Lung (tissue), 12 donors: ENCODE data around the gene ACTN4. TPM values are rescaled to one million over a fixed set of nuclear protein-coding genes. Genes with fewer than 3 reads are reported as not detected.
"Not testable (repeated sequence)": the region's sequence is repeated elsewhere in the genome, so short reads cannot be mapped to it uniquely, and the experiment has no call there.

Experiments used
- ATAC-seq: fragments of 200-7000 bp; cut with Tn5 transposase; one replicate; pipeline ENCODE4 v1.9.1; 2020; ENCODE audit warnings: moderate number of reproducible peaks; ENCODE audit not compliant: insufficient read depth, low FRiP score
- DNase-seq, 3 donors: peaks; one replicate each; pipeline ENCODE4 v3.0.0-alpha.2; 2013 to 2017
- H3K27ac ChIP-seq, 2 donors: one replicate each; pipeline ENCODE4 v1.5.1; 2013; ENCODE audit warnings: mild to moderate bottlenecking in 2 of 2, moderate library complexity in 2 of 2, control low read depth in 1 of 2, inconsistent platforms in 1 of 2, low read depth in 1 of 2, low read length in 1 of 2
- H3K27me3 ChIP-seq, 3 donors: one replicate each; pipeline ENCODE4 v1.5.1; 2013; ENCODE audit warnings: low read length in 2 of 3; ENCODE audit not compliant: control insufficient read depth in 3 of 3, insufficient read depth in 3 of 3
- H3K36me3 ChIP-seq, 4 donors: one replicate each; pipeline ENCODE4 v1.5.1; 2013; ENCODE audit warnings: low read length in 4 of 4, mild to moderate bottlenecking in 1 of 4, moderate library complexity in 1 of 4; ENCODE audit not compliant: control insufficient read depth in 4 of 4, insufficient read depth in 4 of 4
- H3K4me1 ChIP-seq, 5 donors: one replicate each; pipeline ENCODE4 v1.5.1; 2013; ENCODE audit warnings: low read length in 5 of 5, mild to moderate bottlenecking in 2 of 5, moderate library complexity in 1 of 5; ENCODE audit not compliant: control insufficient read depth in 5 of 5, insufficient read depth in 5 of 5
- H3K4me3 ChIP-seq: one replicate; pipeline ENCODE4 v1.5.1; 2013; ENCODE audit warnings: mild to moderate bottlenecking, control low read depth, moderate library complexity
- H3K9ac ChIP-seq, 2 donors: one replicate each; pipeline ENCODE4 v1.5.1; 2013; ENCODE audit warnings: low read length in 2 of 2, control low read depth in 1 of 2; ENCODE audit not compliant: insufficient read depth in 1 of 2
- H3K9me3 ChIP-seq, 4 donors: one replicate each; pipeline ENCODE4 v1.5.1; 2013; ENCODE audit warnings: low read length in 3 of 4, mild to moderate bottlenecking in 1 of 4, moderate library complexity in 1 of 4; ENCODE audit not compliant: control insufficient read depth in 4 of 4, insufficient read depth in 3 of 4
- CTCF ChIP-seq: IDR thresholded peaks from 2 replicates; pipeline ENCODE4 v1.5.1; 2012; ENCODE audit warnings: mild to moderate bottlenecking; ENCODE audit errors: control extremely low read depth, extremely low read depth
- WGBS, 2 donors: extraction: QIAGEN DNeasy Blood & Tissue Kit; methylation state at CpG; one replicate each; pipeline ENCODE4 v1.1.7; 2013; 5-methylcytosine and 5-hydroxymethylcytosine counted together
- polyA plus RNA-seq, 2 donors: library from polyadenylated mRNA; stranded (reverse); fragments of 200-250 nt; gene quantifications; one replicate each; pipeline ENCODE4 v1.2.1, GENCODE V29; 2013
- total RNA-seq, 2 donors: library from RNA; depleted of rRNA in 1 of 2; stranded (reverse); fragments of >200 nt in 1 of 2; gene quantifications; one replicate each; pipeline ENCODE4 v1.2.1, GENCODE V29; 2014 to 2021
- donor health status: control.
- donor health status: control.
- donor health status: Bipolar disorder and iron deficiency.
- donor health status: healthy.
- donor health status: DM: yes; HTN: yes; CAD: no.

The ACTN4 gene
- total and polyA plus RNA-seq, 4 donors = 229 to 552 (median 367) TPM

- TF ChIP-seq CTCF = no peak
- Histone ChIP-seq H3K4me3 (no peak overlapping the region), H3K9me3 (no peaks in the 10 kb centered on the region), H3K9ac (no peak overlapping the region), H3K4me1 (peaks cover 2 to 5% (median 4%) of the 10 kb centered on the region in 5 donors), H3K36me3 (peaks cover 18 to 54% (median 35%) of the 10 kb centered on the region in 4 donors), H3K27ac (no peak overlapping the region), H3K27me3 (no peaks in the 10 kb centered on the region)
- DNase-seq (no peak), ATAC-seq (no peak)
- WGBS, 2 donors = 86 to 92% methylated on average over 3 of the region's 3 CpGs
Observed at GRCh38 chr19:38624822-38625221, 22.6 kb upstream of the ACTN4 start.

- peaks cover 17 to 48% (median 30%) of the 10 kb centered on the region in 4 donors for H3K36me3 ChIP-seq
- no peaks in the 10 kb centered on the region for H3K4me1 ChIP-seq
- no peak for ATAC-seq
- no peak for DNase-seq
- H3K27ac ChIP-seq = no peak overlapping the region
- H3K9ac ChIP-seq = no peak overlapping the region
- no peaks in the 10 kb centered on the region for H3K27me3 ChIP-seq
- no peak overlapping the region for H3K4me3 ChIP-seq
- no peak for TF ChIP-seq CTCF
- 94 to 97% methylated on average over 4 of the region's 4 CpGs for WGBS, 2 donors
- no peaks in the 10 kb centered on the region for H3K9me3 ChIP-seq
Observed at GRCh38 chr19:38626401-38626800, 21.0 kb upstream of the ACTN4 start.

- DNase-seq (no peak), ATAC-seq (no peak)
- peaks cover 8 to 42% (median 20%) of the 10 kb centered on the region in 4 donors for H3K36me3 ChIP-seq
- no peaks in the 10 kb centered on the region for H3K27me3 ChIP-seq
- H3K9me3 ChIP-seq = peaks cover 0 to 2% (median 0%) of the 10 kb centered on the region in 4 donors
- WGBS, 2 donors = 90 to 98% methylated on average over 6 of the region's 6 CpGs
- H3K9ac ChIP-seq = no peak overlapping the region
- no peak for TF ChIP-seq CTCF
- no peak overlapping the region for H3K27ac ChIP-seq
- H3K4me1 ChIP-seq = no peaks in the 10 kb centered on the region
- no peak overlapping the region for H3K4me3 ChIP-seq
Observed at GRCh38 chr19:38629568-38629967, 17.9 kb upstream of the ACTN4 start.

GRCh38 chr19:38631301-38631700 lies 16.1 kb upstream of the ACTN4 start:
- not testable (repeated sequence) for H3K27me3 ChIP-seq, ATAC-seq, H3K4me1 ChIP-seq, H3K9me3 ChIP-seq, H3K4me3 ChIP-seq, H3K9ac ChIP-seq, DNase-seq
- H3K27ac ChIP-seq = peak overlapping the region in 1 of 2 donors; percentile 49
- 38 to 49% methylated on average over 11 of the region's 11 CpGs for WGBS, 2 donors
- H3K36me3 ChIP-seq = peaks cover 8 to 30% (median 21%) of the 10 kb centered on the region in 4 donors

- Histone ChIP-seq H3K36me3 (peaks cover 8 to 26% (median 20%) of the 10 kb centered on the region in 4 donors), H3K27ac (peak overlapping the region in 1 of 2 donors; percentile 59)
- not testable (repeated sequence) for H3K4me1 ChIP-seq, ATAC-seq, H3K9me3 ChIP-seq, H3K9ac ChIP-seq, H3K27me3 ChIP-seq, H3K4me3 ChIP-seq, DNase-seq
- 59 to 77% methylated on average over 7 of the region's 7 CpGs for WGBS, 2 donors
Observed at GRCh38 chr19:38631811-38632475, 15.5 kb upstream of the ACTN4 start.
